Spleen (tissue), 7 donors: ENCODE results near the gene HEPACAM.

Source experiments
- POLR2AphosphoS5 ChIP-seq, 3 donors: sonication (generic); formaldehyde crosslinking; IDR thresholded peaks; one replicate each; pipeline ENCODE4 v1.5.1; 2017; ENCODE audit warnings: antibody characterized with exemption in 3 of 3
- TF ChIP-seq, protein P1 (sequence below), 11 experiments: fragments of 200-600 bp in 7 of 11; fragments of 450-650 bp in 4 of 11; sonication (generic) in 4 of 11; IDR thresholded peaks in 8 of 11; conservative IDR thresholded peaks in 3 of 11; 1 replicate in 7 of 11; 2 replicates in 4 of 11; pipeline versions ENCODE4 v1.4.0 to v1.8.0; 2016 to 2021; ENCODE audit warnings: antibody characterized with exemption in 11 of 11, inconsistent platforms in 4 of 11, mild to moderate bottlenecking in 1 of 11
- donor health status: DM: no; HTN: no; CAD: no; lungs with moderate emphysema.
- donor health status: DM: no; HTN: no; CAD: no.
- donor health status: DM: no; HTN: no; CAD: no.

DNA sequence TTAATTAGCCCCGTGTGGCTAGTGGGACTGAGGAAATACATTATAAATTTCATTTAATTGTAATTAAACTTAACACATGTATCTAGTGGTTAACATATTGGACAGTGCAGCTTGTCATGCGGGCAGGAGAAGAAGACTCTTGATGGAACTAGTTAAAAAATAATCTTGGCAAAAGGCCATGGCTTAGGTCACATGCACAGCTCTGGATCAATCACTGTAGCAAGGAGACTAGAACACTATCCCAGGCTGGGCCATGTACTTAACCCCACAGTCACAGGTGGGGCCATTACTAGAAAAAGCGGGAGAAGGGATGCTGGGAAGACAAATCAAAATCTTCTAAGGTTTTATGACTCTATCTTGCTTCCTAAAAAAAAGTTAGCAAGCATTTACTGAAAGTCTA is 8.7 kb upstream of the HEPACAM start:
- TF ChIP-seq, protein P1, sequence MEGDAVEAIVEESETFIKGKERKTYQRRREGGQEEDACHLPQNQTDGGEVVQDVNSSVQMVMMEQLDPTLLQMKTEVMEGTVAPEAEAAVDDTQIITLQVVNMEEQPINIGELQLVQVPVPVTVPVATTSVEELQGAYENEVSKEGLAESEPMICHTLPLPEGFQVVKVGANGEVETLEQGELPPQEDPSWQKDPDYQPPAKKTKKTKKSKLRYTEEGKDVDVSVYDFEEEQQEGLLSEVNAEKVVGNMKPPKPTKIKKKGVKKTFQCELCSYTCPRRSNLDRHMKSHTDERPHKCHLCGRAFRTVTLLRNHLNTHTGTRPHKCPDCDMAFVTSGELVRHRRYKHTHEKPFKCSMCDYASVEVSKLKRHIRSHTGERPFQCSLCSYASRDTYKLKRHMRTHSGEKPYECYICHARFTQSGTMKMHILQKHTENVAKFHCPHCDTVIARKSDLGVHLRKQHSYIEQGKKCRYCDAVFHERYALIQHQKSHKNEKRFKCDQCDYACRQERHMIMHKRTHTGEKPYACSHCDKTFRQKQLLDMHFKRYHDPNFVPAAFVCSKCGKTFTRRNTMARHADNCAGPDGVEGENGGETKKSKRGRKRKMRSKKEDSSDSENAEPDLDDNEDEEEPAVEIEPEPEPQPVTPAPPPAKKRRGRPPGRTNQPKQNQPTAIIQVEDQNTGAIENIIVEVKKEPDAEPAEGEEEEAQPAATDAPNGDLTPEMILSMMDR (IDR thresholded peaks at IDR 0.05 in 8 of 11, conservative IDR thresholded peaks at IDR 0.05 in 3 of 11), result no peak
- no peak for TF ChIP-seq POLR2AphosphoS5 (IDR thresholded peaks at IDR 0.05)
